CD4-positive, alpha-beta T cell treated with Interleukin-17A for 1 hour (primary cell): ENCODE results near the gene TET1.
"Not testable (repeated sequence)": the region's sequence is repeated elsewhere in the genome, so short reads cannot be mapped to it uniquely, and the experiment has no call there.

Source experiments
- DNase-seq: peaks from one replicate; pipeline ENCODE4 v3.0.0-alpha.2; 2020

Gene TET1

GRCh38 chr10:68618234-68618633 is 58.1 kb downstream of the TET1 start:
- no peak for DNase-seq

GRCh38 chr10:68619595-68619994 is 59.5 kb downstream of the TET1 start:
- no peak for DNase-seq

- peak; percentile 8 for DNase-seq
Observed at GRCh38 chr10:68625316-68625921, 65.3 kb downstream of the TET1 start.

- DNase-seq, result peak; percentile 30
Observed at GRCh38 chr10:68628576-68629127, 68.5 kb downstream of the TET1 start.

- not testable (repeated sequence) for DNase-seq
Observed at GRCh38 chr10:68632271-68632560, 72.1 kb downstream of the TET1 start.

- no peak for DNase-seq
Observed at GRCh38 chr10:68633281-68633680, 73.1 kb downstream of the TET1 start.

- no peak for DNase-seq
Observed at GRCh38 chr10:68633816-68634466, 73.8 kb downstream of the TET1 start.

- no peak for DNase-seq
Observed at GRCh38 chr10:68636335-68636734, 76.2 kb downstream of the TET1 start.

- DNase-seq, result not testable (repeated sequence)
Observed at GRCh38 chr10:68643550-68643949, 83.4 kb downstream of the TET1 start.

- DNase-seq, result no peak
Observed at GRCh38 chr10:68647672-68648341, 87.7 kb downstream of the TET1 start.

- no peak for DNase-seq
Observed at GRCh38 chr10:68655620-68656126, 95.5 kb downstream of the TET1 start.

- no peak for DNase-seq
Observed at GRCh38 chr10:68665841-68666240, 105.7 kb downstream of the TET1 start.

- DNase-seq, result no peak
Observed at GRCh38 chr10:68666280-68666760, 106.2 kb downstream of the TET1 start.

GRCh38 chr10:68668231-68668630 is 108.1 kb downstream of the TET1 start:
- no peak for DNase-seq

GRCh38 chr10:68668972-68669371 is 108.8 kb downstream of the TET1 start:
- no peak for DNase-seq

GRCh38 chr10:68684413-68684812 is 124.3 kb downstream of the TET1 start:
- DNase-seq, result peak; percentile 51

GRCh38 chr10:68696018-68696417 is 135.9 kb downstream of the TET1 start:
- DNase-seq, result no peak

- DNase-seq, result no peak
Observed at GRCh38 chr10:68697106-68697505, 137.0 kb downstream of the TET1 start.

GRCh38 chr10:68700197-68700596 is 140.1 kb downstream of the TET1 start:
- DNase-seq, result no peak

- DNase-seq, result no peak
Observed at GRCh38 chr10:68705548-68705947, 145.4 kb downstream of the TET1 start.

- DNase-seq, result not testable (repeated sequence)
Observed at GRCh38 chr10:68708987-68709386, 148.8 kb downstream of the TET1 start.

GRCh38 chr10:68713065-68713464 is 152.9 kb downstream of the TET1 start:
- not testable (repeated sequence) for DNase-seq

GRCh38 chr10:68717435-68717834 is 157.3 kb downstream of the TET1 start:
- DNase-seq, result no peak
